ENCODE results near the gene GAPDHS.

Gene GAPDHS

GRCh38 chr19:35557539-35558399 is 24.5 kb downstream of the GAPDHS start:
- DNase-seq (ENCODE audit: low read depth): peak; percentile 20

- DNase-seq (ENCODE audit: low read depth): no peak
Observed at GRCh38 chr19:35558400-35559280, 25.4 kb downstream of the GAPDHS start.

- DNase-seq (ENCODE audit: low read depth): no peak
Observed at GRCh38 chr19:35559281-35559659, 26.0 kb downstream of the GAPDHS start.

GRCh38 chr19:35559781-35560180 is 26.5 kb downstream of the GAPDHS start:
- no peak for DNase-seq (ENCODE audit: low read depth)

- DNase-seq (ENCODE audit: low read depth): no peak
Observed at GRCh38 chr19:35560271-35560670, 27.0 kb downstream of the GAPDHS start.

GRCh38 chr19:35560677-35561076 is 27.4 kb downstream of the GAPDHS start:
- DNase-seq (ENCODE audit: low read depth): no peak

- no peak for DNase-seq (ENCODE audit: low read depth)
Observed at GRCh38 chr19:35561436-35561835, 28.2 kb downstream of the GAPDHS start.

- no peak for DNase-seq (ENCODE audit: low read depth)
Observed at GRCh38 chr19:35562336-35562735, 29.1 kb downstream of the GAPDHS start.

GRCh38 chr19:35562776-35563175 is 29.5 kb downstream of the GAPDHS start:
- no peak for DNase-seq (ENCODE audit: low read depth)

GRCh38 chr19:35563207-35563829 is 30.1 kb downstream of the GAPDHS start, which contains the start of gene ATP4A:
Gene ATP4A (minus strand): TSS chr19:35563658. CDS start chr19:35563629, 29 bp downstream.
- no peak for DNase-seq (ENCODE audit: low read depth)

- DNase-seq (ENCODE audit: low read depth): no peak
Observed at GRCh38 chr19:35565016-35565856, 32.0 kb downstream of the GAPDHS start.

- DNase-seq (ENCODE audit: low read depth): no peak
Observed at GRCh38 chr19:35566738-35567137, 33.5 kb downstream of the GAPDHS start.

GRCh38 chr19:35569281-35569781 is 36.1 kb downstream of the GAPDHS start:
- DNase-seq (ENCODE audit: low read depth): no peak

- no peak for DNase-seq (ENCODE audit: low read depth)
Observed at GRCh38 chr19:35571406-35571965, 38.2 kb downstream of the GAPDHS start.

GRCh38 chr19:35577918-35578317 is 44.7 kb downstream of the GAPDHS start:
- no peak for DNase-seq (ENCODE audit: low read depth)

- DNase-seq (ENCODE audit: low read depth): no peak
Observed at GRCh38 chr19:35578707-35579106, 45.5 kb downstream of the GAPDHS start.

GRCh38 chr19:35582760-35583159 is 49.5 kb downstream of the GAPDHS start:
- no peak for DNase-seq (ENCODE audit: low read depth)

GRCh38 chr19:35585848-35586247 is 52.6 kb downstream of the GAPDHS start, which contains the start of gene PMIS2:
Gene PMIS2 (plus strand): TSS chr19:35586173. CDS start chr19:35586260, 87 bp downstream.
- DNase-seq (ENCODE audit: low read depth): no peak

GRCh38 chr19:35587321-35587720 is 54.1 kb downstream of the GAPDHS start:
- no peak for DNase-seq (ENCODE audit: low read depth)

- DNase-seq (ENCODE audit: low read depth): no peak
Observed at GRCh38 chr19:35590875-35591274, 57.6 kb downstream of the GAPDHS start.

GRCh38 chr19:35592226-35592625 is 59.0 kb downstream of the GAPDHS start:
- DNase-seq (ENCODE audit: low read depth): no peak
